K562 (cell line): ENCODE data around the gene MBOAT7. TPM values are rescaled to one million over a fixed set of nuclear protein-coding genes. Genes with fewer than 3 reads are reported as not detected.

ENCODE experiments used
- BMI1 ChIP-seq: fragments of 150-350 bp; IDR thresholded peaks from 2 replicates; pipeline ENCODE4 v1.6.1; 2014; ENCODE audit warnings: low read length
- CBX3 ChIP-seq, 2 experiments: IDR thresholded peaks; 1 replicate in 1 of 2; 2 replicates in 1 of 2; pipeline ENCODE4 v1.6.1; 2012; ENCODE audit warnings: inconsistent platforms in 2 of 2, low read length in 2 of 2, borderline replicate concordance in 1 of 2, control low read depth in 1 of 2
- CTBP1 ChIP-seq: fragments of 450-650 bp; IDR thresholded peaks from 2 replicates; pipeline ENCODE4 v1.6.1; 2016; ENCODE audit warnings: borderline replicate concordance
- EP300 ChIP-seq: IDR thresholded peaks from 2 replicates; pipeline ENCODE4 v1.6.1; 2012; ENCODE audit warnings: low read length, improper control_type of control experiment
- ERF ChIP-seq: fragments of 450-650 bp; formaldehyde crosslinking; IDR thresholded peaks from 2 replicates; pipeline ENCODE4 v1.4.0; 2020; ENCODE audit warnings: mild to moderate bottlenecking, mixed read lengths
- GABPA ChIP-seq: fragments of 200-800 bp; sonication (Bioruptor generic); conservative IDR thresholded peaks from 2 replicates; pipeline ENCODE4 v1.6.1; 2016; ENCODE audit warnings: low read depth, missing genetic modification characterization, missing compliant biosample characterization
- GTF2A2 ChIP-seq: IDR thresholded peaks from 2 replicates; pipeline ENCODE4 v1.6.1; 2016; ENCODE audit warnings: mild to moderate bottlenecking, missing genetic modification characterization, missing compliant biosample characterization
- HMGN3 ChIP-seq: IDR thresholded peaks from 2 replicates; pipeline ENCODE4 v1.6.1; 2011; ENCODE audit warnings: borderline replicate concordance, low read depth, mild to moderate bottlenecking, mixed read lengths, low read length; ENCODE audit not compliant: insufficient read length; ENCODE audit errors: extremely low read depth
- MAFG ChIP-seq: fragments of 450-650 bp; conservative IDR thresholded peaks from 2 replicates; pipeline ENCODE4 v1.6.1; 2016; ENCODE audit warnings: missing genetic modification characterization, missing compliant biosample characterization
- MCM2 ChIP-seq: fragments of 450-650 bp; IDR thresholded peaks from 2 replicates; pipeline ENCODE4 v1.6.1; 2017; ENCODE audit warnings: low read depth, mild to moderate bottlenecking
- MCM5 ChIP-seq: fragments of 450-650 bp; IDR thresholded peaks from 2 replicates; pipeline ENCODE4 v1.6.1; 2016; ENCODE audit warnings: low read depth
- MEF2D ChIP-seq: conservative IDR thresholded peaks from 2 replicates; pipeline ENCODE4 v1.6.1; 2016; ENCODE audit warnings: low read depth, missing genetic modification characterization, missing compliant biosample characterization
- RAD21 ChIP-seq, 2 experiments: fragments of 250-450 bp in 1 of 2; fragments of 450-650 bp in 1 of 2; sonication (Bioruptor Pico) in 1 of 2; formaldehyde crosslinking in 1 of 2; IDR thresholded peaks in 1 of 2; conservative IDR thresholded peaks in 1 of 2; 2 replicates each; pipeline versions ENCODE4 v1.4.0 to v1.8.0; 2020 to 2022; ENCODE audit warnings: mild to moderate bottlenecking in 2 of 2, moderate library complexity in 1 of 2
- SNRNP70 ChIP-seq: fragments of 200-400 bp; formaldehyde crosslinking; optimal IDR thresholded peaks from 2 replicates; pipeline ENCODE3; 2017; ENCODE audit warnings: low read depth, low read length
- ZBTB1 ChIP-seq: sonication (generic); formaldehyde crosslinking; IDR thresholded peaks from 2 replicates; pipeline ENCODE4 v1.8.1; 2023; ENCODE audit warnings: missing genetic modification reagents, low read depth, mild to moderate bottlenecking, borderline replicate concordance
- ZNF263 ChIP-seq: sonication (generic); formaldehyde crosslinking; IDR thresholded peaks from 2 replicates; pipeline ENCODE4 v1.8.0; 2022; ENCODE audit warnings: mild to moderate bottlenecking, missing genetic modification reagents, borderline replicate concordance
- ZNF695 ChIP-seq: fragments of 450-650 bp; formaldehyde crosslinking; IDR thresholded peaks from 2 replicates; pipeline ENCODE4 v1.4.0; 2020; ENCODE audit warnings: mild to moderate bottlenecking, moderate library complexity
- polyA plus RNA-seq, 8 experiments: library from polyadenylated mRNA; depleted of rRNA in 4 of 8; stranded (reverse) in 5 of 8; unstranded in 3 of 8; fragments of >200 nt; fragmentation: Nextera tagmentation in 2 of 8; fragmentation: Illumina TruSeq in 1 of 8; extraction: Ambion mirVana in 2 of 8; extraction: Trizol in 1 of 8; gene quantifications; 2 replicates each; pipeline versions ENCODE4 v1.2.1 to v1.2.3, GENCODE V29; 2011 to 2014; ENCODE audit warnings: inconsistent platforms in 1 of 8, missing spikeins in 1 of 8
- total RNA-seq, 7 experiments: library from RNA; depleted of rRNA in 6 of 7; stranded (reverse); fragments of >200 nt in 6 of 7; fragmentation: Illumina TruSeq in 2 of 7; extraction: Trizol in 2 of 7; gene quantifications; 2 replicates each; pipeline versions ENCODE4 v1.2.1 to v1.2.3, GENCODE V29; 2011 to 2021; ENCODE audit warnings: low replicate concordance in 1 of 7
- TF ChIP-seq, protein P1 (sequence below): fragments of 200-600 bp; sonication (generic); IDR thresholded peaks from one replicate; pipeline ENCODE4 v1.6.1; 2012; ENCODE audit warnings: mild to moderate bottlenecking, low read depth, low read length, inconsistent platforms

Gene MBOAT7
- total and polyA plus RNA-seq, 9 of the 15 experiments (the other 6 are each of a cell fraction or from before 2014, with no cell fraction given): 1.4 to 153 (median 56.1) TPM

DNA sequence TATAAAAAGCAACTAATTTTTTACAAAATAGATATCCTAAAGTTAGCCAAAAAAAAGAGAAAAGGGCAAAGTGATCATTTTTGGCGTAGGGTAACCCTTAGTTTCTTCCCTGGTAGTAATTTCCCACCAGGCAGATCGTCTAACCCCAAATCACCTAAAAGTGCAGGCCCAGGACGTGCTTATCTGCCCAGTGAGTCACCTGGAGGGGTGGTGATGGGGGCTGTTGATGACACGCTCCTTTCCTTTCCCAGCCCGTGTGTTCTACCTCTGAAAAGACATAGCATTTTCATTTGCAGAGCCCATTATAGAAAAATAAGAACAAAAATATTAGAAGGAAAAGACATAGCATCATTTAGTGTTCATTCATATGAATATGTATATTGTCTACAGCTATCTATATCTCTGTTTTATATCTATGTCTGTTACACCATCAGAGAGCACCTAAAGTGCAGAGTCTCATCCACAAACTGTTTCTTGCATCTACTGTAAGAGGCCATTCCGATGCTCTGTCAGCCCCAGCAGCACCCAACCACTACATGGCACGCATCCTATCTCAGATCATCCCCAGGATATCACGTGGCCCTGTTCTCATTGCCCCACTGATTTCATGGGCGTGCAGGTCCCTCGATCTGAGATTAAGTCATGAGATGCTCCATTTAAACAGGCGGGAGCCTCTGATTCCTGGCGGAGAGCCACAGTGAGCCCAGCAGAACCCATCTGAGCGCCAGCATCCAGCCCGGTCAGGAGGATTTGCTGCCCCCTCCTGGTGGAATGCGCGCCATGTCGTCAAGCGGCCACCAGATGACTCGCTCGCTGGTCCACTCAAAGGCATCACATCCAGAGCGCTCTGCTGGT lies 41.9 kb upstream of the MBOAT7 start (continued):
- TF ChIP-seq, protein P1, sequence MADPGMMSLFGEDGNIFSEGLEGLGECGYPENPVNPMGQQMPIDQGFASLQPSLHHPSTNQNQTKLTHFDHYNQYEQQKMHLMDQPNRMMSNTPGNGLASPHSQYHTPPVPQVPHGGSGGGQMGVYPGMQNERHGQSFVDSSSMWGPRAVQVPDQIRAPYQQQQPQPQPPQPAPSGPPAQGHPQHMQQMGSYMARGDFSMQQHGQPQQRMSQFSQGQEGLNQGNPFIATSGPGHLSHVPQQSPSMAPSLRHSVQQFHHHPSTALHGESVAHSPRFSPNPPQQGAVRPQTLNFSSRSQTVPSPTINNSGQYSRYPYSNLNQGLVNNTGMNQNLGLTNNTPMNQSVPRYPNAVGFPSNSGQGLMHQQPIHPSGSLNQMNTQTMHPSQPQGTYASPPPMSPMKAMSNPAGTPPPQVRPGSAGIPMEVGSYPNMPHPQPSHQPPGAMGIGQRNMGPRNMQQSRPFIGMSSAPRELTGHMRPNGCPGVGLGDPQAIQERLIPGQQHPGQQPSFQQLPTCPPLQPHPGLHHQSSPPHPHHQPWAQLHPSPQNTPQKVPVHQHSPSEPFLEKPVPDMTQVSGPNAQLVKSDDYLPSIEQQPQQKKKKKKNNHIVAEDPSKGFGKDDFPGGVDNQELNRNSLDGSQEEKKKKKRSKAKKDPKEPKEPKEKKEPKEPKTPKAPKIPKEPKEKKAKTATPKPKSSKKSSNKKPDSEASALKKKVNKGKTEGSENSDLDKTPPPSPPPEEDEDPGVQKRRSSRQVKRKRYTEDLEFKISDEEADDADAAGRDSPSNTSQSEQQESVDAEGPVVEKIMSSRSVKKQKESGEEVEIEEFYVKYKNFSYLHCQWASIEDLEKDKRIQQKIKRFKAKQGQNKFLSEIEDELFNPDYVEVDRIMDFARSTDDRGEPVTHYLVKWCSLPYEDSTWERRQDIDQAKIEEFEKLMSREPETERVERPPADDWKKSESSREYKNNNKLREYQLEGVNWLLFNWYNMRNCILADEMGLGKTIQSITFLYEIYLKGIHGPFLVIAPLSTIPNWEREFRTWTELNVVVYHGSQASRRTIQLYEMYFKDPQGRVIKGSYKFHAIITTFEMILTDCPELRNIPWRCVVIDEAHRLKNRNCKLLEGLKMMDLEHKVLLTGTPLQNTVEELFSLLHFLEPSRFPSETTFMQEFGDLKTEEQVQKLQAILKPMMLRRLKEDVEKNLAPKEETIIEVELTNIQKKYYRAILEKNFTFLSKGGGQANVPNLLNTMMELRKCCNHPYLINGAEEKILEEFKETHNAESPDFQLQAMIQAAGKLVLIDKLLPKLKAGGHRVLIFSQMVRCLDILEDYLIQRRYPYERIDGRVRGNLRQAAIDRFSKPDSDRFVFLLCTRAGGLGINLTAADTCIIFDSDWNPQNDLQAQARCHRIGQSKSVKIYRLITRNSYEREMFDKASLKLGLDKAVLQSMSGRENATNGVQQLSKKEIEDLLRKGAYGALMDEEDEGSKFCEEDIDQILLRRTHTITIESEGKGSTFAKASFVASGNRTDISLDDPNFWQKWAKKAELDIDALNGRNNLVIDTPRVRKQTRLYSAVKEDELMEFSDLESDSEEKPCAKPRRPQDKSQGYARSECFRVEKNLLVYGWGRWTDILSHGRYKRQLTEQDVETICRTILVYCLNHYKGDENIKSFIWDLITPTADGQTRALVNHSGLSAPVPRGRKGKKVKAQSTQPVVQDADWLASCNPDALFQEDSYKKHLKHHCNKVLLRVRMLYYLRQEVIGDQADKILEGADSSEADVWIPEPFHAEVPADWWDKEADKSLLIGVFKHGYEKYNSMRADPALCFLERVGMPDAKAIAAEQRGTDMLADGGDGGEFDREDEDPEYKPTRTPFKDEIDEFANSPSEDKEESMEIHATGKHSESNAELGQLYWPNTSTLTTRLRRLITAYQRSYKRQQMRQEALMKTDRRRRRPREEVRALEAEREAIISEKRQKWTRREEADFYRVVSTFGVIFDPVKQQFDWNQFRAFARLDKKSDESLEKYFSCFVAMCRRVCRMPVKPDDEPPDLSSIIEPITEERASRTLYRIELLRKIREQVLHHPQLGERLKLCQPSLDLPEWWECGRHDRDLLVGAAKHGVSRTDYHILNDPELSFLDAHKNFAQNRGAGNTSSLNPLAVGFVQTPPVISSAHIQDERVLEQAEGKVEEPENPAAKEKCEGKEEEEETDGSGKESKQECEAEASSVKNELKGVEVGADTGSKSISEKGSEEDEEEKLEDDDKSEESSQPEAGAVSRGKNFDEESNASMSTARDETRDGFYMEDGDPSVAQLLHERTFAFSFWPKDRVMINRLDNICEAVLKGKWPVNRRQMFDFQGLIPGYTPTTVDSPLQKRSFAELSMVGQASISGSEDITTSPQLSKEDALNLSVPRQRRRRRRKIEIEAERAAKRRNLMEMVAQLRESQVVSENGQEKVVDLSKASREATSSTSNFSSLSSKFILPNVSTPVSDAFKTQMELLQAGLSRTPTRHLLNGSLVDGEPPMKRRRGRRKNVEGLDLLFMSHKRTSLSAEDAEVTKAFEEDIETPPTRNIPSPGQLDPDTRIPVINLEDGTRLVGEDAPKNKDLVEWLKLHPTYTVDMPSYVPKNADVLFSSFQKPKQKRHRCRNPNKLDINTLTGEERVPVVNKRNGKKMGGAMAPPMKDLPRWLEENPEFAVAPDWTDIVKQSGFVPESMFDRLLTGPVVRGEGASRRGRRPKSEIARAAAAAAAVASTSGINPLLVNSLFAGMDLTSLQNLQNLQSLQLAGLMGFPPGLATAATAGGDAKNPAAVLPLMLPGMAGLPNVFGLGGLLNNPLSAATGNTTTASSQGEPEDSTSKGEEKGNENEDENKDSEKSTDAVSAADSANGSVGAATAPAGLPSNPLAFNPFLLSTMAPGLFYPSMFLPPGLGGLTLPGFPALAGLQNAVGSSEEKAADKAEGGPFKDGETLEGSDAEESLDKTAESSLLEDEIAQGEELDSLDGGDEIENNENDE: no peak
- TF ChIP-seq MEF2D (tag) (no peak), ZNF695 (CRISPR knock-in tag) (no peak), ZBTB1 (CRISPR knock-in tag) (no peak), SNRNP70 (no peak), ERF (CRISPR knock-in tag) (no peak), EP300 (peak; percentile 38; the same call in 1 of the 2 replicates), CBX3 (IDR thresholded peaks at IDR 0.05; ENCODE audit: borderline replicate concordance in 1 of 2, low read length in 2 of 2) (no peak), GTF2A2 (tag) (no peak), MCM2 (no peak), ZNF263 (CRISPR knock-in tag) (no peak), RAD21 (CRISPR knock-in tag; conservative IDR thresholded peaks at IDR 0.05 in 1 of 2, IDR thresholded peaks at IDR 0.05 in 1 of 2) (peak; percentile 93 to 98), GABPA (tag) (no peak), MCM5 (no peak), MAFG (no peak), HMGN3 (no peak), CTBP1 (peak; percentile 96), BMI1 (no peak)
